ENCODE results near the gene ENOX1.

Gene ENOX1

DNA sequence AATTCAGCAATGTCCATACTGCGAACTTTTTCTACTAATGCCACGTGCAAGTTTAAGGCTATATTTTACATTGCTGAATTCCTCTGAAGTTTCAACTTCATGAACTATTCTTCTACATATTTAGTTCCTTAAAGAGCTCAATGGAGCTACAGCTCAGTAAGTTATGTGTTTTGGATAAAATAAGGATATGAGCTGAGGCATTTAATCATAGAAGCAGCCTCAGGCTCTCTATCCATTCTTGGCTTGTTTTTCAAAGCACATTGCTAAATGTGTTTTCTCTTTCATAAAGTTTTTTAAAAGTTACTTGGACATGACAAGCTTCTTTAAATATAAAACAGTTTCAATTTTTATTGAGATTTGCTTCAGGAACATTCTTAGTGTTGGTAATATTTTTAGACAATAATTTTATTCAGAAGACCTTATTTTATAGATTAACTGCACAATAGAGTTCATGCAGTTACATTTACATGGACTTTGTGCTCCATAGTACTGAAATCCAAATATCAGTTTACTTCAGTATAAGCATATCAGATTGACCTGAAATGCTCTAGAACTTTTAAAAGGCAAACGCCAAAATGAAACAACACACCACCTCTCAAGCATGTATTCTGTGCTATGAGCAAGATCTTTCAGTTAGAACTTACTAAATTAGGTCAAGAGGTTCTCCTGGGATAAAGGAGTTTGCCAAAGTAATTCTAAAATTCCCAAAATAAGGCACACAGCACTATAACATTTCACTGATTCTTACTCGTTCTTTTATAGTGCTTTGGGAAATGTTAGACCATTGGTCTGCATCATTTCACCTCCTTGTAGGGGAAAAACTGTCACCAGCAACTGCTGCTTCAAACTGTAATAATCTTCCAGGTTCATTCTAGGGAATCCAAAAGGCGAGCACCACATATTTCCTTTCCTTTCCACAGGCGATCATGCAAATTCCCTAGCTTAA, 275.5 kb downstream of the ENOX1 start:
- TF ChIP-seq TAF1 (IDR thresholded peaks at IDR 0.05; ENCODE audit: borderline replicate concordance, insufficient read depth, low read length): no peak
- TF ChIP-seq FOXP2 (optimal IDR thresholded peaks at IDR 0.05; ENCODE audit: borderline replicate concordance, extremely low read depth, extremely low read length, insufficient read depth): no peak
- no peak for TF ChIP-seq SIN3A (IDR thresholded peaks at IDR 0.05; ENCODE audit: borderline replicate concordance, insufficient read depth, low read length)
- no peak for TF ChIP-seq POLR2AphosphoS5 (IDR thresholded peaks at IDR 0.05; ENCODE audit: low read depth, low read length)
- TF ChIP-seq, protein P1, sequence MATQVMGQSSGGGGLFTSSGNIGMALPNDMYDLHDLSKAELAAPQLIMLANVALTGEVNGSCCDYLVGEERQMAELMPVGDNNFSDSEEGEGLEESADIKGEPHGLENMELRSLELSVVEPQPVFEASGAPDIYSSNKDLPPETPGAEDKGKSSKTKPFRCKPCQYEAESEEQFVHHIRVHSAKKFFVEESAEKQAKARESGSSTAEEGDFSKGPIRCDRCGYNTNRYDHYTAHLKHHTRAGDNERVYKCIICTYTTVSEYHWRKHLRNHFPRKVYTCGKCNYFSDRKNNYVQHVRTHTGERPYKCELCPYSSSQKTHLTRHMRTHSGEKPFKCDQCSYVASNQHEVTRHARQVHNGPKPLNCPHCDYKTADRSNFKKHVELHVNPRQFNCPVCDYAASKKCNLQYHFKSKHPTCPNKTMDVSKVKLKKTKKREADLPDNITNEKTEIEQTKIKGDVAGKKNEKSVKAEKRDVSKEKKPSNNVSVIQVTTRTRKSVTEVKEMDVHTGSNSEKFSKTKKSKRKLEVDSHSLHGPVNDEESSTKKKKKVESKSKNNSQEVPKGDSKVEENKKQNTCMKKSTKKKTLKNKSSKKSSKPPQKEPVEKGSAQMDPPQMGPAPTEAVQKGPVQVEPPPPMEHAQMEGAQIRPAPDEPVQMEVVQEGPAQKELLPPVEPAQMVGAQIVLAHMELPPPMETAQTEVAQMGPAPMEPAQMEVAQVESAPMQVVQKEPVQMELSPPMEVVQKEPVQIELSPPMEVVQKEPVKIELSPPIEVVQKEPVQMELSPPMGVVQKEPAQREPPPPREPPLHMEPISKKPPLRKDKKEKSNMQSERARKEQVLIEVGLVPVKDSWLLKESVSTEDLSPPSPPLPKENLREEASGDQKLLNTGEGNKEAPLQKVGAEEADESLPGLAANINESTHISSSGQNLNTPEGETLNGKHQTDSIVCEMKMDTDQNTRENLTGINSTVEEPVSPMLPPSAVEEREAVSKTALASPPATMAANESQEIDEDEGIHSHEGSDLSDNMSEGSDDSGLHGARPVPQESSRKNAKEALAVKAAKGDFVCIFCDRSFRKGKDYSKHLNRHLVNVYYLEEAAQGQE (IDR thresholded peaks at IDR 0.05; ENCODE audit: insufficient read depth in 1 of 2, low read depth in 2 of 2, low read length in 2 of 2): no peak

DNA sequence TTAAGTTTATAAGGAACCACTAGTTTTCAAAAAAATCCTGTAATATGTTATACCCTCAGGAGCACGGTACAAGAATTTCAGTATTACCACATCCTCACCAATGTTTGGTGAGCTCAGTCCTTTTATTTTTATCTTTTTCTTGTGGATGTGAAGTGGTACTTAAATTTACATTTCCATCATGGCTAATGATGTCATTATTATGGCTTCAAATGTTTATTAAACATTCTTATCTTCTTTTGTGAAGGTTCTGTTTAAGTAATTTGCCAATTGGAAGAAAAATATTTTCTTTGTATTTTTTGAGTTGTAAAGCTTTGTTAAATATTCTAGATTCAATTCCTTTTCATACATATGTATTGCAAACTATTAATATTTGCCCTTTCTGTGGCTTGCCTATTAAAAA, 291.0 kb downstream of the ENOX1 start:
- TF ChIP-seq FOXP2 (optimal IDR thresholded peaks at IDR 0.05; ENCODE audit: borderline replicate concordance, extremely low read depth, extremely low read length, insufficient read depth) (no peak), TAF1 (IDR thresholded peaks at IDR 0.05; ENCODE audit: borderline replicate concordance, insufficient read depth, low read length) (no peak), POLR2AphosphoS5 (IDR thresholded peaks at IDR 0.05; ENCODE audit: low read depth, low read length) (no peak)

DNA sequence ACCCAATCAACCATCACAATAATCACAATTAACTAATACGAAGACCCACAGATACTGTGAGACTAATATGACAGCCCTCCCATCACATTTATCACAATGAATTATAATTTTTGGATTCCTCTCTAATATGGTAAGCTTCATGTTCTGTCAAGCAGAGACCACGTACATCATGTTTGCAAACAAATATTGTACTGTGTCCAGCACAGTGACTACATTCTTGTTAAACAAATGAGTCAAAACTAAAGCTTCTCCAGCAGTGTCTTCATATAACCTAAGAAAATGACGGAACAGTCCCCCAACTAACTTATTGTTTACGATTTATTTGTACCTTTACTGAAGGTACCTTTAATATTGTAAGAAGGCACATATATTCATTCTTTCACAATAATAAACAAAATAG, 292.6 kb downstream of the ENOX1 start:
- TF ChIP-seq TAF1 (IDR thresholded peaks at IDR 0.05; ENCODE audit: borderline replicate concordance, insufficient read depth, low read length) (no peak), FOXP2 (optimal IDR thresholded peaks at IDR 0.05; ENCODE audit: borderline replicate concordance, extremely low read depth, extremely low read length, insufficient read depth) (no peak), POLR2AphosphoS5 (IDR thresholded peaks at IDR 0.05; ENCODE audit: low read depth, low read length) (no peak), SIN3A (IDR thresholded peaks at IDR 0.05; ENCODE audit: borderline replicate concordance, insufficient read depth, low read length) (no peak)
- TF ChIP-seq, protein P1 (IDR thresholded peaks at IDR 0.05; ENCODE audit: insufficient read depth in 1 of 2, low read depth in 2 of 2, low read length in 2 of 2): no peak

DNA sequence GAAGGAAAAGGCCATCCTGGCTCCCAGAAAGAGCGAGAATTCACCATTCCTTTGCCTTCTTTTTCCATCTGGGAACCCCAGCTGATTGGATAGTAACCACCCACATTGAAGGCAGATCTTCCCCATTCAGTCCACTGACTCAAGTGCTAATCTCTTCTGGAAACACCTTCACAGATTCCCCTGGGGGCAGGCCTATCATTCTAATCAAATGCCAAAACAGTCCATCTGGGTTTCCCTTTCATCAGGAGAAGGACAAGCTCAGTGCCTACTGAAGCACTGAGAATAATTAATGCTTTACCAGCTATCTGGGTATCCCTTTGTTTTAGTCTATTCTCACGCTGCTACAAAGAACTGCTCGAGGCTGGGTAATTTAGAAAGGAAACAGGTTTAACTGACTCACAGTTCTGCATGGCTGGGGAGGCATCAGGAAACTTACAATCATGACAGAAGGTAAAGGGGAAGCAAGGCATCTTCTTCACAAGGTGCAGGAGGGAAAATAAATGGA, 293.2 kb downstream of the ENOX1 start:
- no peak for TF ChIP-seq FOXP2 (optimal IDR thresholded peaks at IDR 0.05; ENCODE audit: borderline replicate concordance, extremely low read depth, extremely low read length, insufficient read depth)
- TF ChIP-seq TAF1 (IDR thresholded peaks at IDR 0.05; ENCODE audit: borderline replicate concordance, insufficient read depth, low read length): no peak
- TF ChIP-seq POLR2AphosphoS5 (IDR thresholded peaks at IDR 0.05; ENCODE audit: low read depth, low read length): no peak

DNA sequence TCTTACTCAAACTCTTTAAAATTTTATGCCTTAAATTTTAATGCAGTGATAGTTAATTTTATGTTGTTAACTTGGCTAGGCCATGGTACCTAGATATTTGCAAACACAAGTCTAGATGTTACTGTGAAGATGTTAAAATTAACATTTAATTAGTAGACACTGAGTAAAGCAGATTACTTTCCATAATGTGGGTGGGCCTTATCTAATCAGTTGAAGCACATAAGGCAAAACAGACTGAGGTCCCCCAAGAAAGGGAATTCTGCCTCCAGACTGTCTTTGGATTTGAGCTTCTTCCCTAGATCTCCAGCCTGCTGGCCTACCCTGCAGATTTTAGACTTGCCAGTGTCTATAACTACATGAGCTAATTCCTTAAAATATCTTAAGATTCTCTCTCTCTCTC, 294.0 kb downstream of the ENOX1 start:
- no peak for TF ChIP-seq FOXP2 (optimal IDR thresholded peaks at IDR 0.05; ENCODE audit: borderline replicate concordance, extremely low read depth, extremely low read length, insufficient read depth)
- TF ChIP-seq, protein P1 (IDR thresholded peaks at IDR 0.05; ENCODE audit: insufficient read depth in 1 of 2, low read depth in 2 of 2, low read length in 2 of 2): no peak

DNA sequence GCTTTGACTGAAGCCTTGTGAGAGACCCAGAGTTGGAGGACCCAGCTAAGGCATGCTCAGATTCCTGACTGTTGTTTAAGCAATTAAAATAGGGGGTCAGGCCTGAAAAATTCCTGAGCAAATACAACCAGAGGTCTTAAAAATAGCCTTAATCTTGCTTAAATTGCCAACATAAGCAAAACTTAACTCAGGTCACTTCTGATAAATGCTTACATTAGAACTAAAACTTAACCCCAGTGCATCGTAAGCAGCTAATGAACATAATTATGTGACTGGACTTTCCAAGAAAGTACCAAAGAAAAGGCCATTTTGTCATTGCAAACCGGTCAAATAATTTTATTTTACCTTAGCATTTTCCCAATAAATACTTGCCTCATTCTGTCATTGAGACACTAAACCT, 294.5 kb downstream of the ENOX1 start:
- no peak for TF ChIP-seq POLR2AphosphoS5 (IDR thresholded peaks at IDR 0.05; ENCODE audit: low read depth, low read length)
- TF ChIP-seq, protein P1 (IDR thresholded peaks at IDR 0.05; ENCODE audit: insufficient read depth in 1 of 2, low read depth in 2 of 2, low read length in 2 of 2): no peak
- no peak for TF ChIP-seq FOXP2 (optimal IDR thresholded peaks at IDR 0.05; ENCODE audit: borderline replicate concordance, extremely low read depth, extremely low read length, insufficient read depth)

All from PFSK-1 (cell line).